Upper lobe of right lung (tissue), 1 donor: Measurements from ENCODE around the gene TANK. TPM values are rescaled to one million over a fixed set of nuclear protein-coding genes. Genes with fewer than 3 reads are reported as not detected.
A peak's percentile ranks its signal among the peaks of the same experiment; 100 is the strongest.
"Not testable (repeated sequence)": the region's sequence is repeated elsewhere in the genome, so short reads cannot be mapped to it uniquely, and the experiment has no call there.

ENCODE experiments used
- ATAC-seq: fragments of 200-7000 bp; cut with Tn5 transposase; one replicate; pipeline ENCODE4 v1.9.1; 2020; ENCODE audit warnings: mild to moderate bottlenecking, moderate library complexity
- DNase-seq: peaks from one replicate; pipeline ENCODE4 v3.0.0-alpha.2; 2020
- H3K27ac ChIP-seq: fragments of 200-600 bp; one replicate; pipeline ENCODE4 v1.8.0; 2022
- H3K27me3 ChIP-seq: fragments of 200-600 bp; one replicate; pipeline ENCODE4 v1.8.0; 2022; ENCODE audit warnings: mild to moderate bottlenecking
- H3K36me3 ChIP-seq: fragments of 200-600 bp; one replicate; pipeline ENCODE4 v1.8.0; 2022
- H3K4me1 ChIP-seq: fragments of 200-600 bp; one replicate; pipeline ENCODE4 v1.8.0; 2022
- H3K4me3 ChIP-seq: fragments of 200-600 bp; one replicate; pipeline ENCODE4 v1.8.0; 2022; ENCODE audit warnings: mild to moderate bottlenecking
- H3K9me3 ChIP-seq: fragments of 200-600 bp; one replicate; pipeline ENCODE4 v1.8.0; 2022
- CTCF ChIP-seq: fragments of 200-600 bp; IDR thresholded peaks from one replicate; pipeline ENCODE4 v1.8.0; 2022; ENCODE audit warnings: antibody characterized with exemption
- intact Hi-C: fragments of 100-400 bp; cut with DNase I; formaldehyde crosslinking; loops from one replicate; pipeline ENCODE4 v1.11.0; 2022
- total RNA-seq: library from RNA; stranded (reverse); fragmentation: NEBNext Ultra II Directional; extraction: Animal tissue kit (Norgen Biotek cat#: 25700); gene quantifications from one replicate; pipeline ENCODE4 v1.2.1, GENCODE V29; 2021
- donor health status: DM: no; HTN: yes; CAD: no; lungs with severe emphysema.

The TANK gene
- total RNA-seq, 1 donor from 2014 or later = 79.6 TPM

- DNase-seq (no peak), ATAC-seq (peak; percentile 90)
- intact Hi-C loops = no loop called here
- TF ChIP-seq CTCF = peak; percentile 57
- Histone ChIP-seq H3K4me1 (no peaks in the 10 kb centered on the region), H3K27me3 (peaks cover 13% of the 10 kb centered on the region), H3K27ac (no peak overlapping the region), H3K9me3 (no peaks in the 10 kb centered on the region), H3K4me3 (no peak overlapping the region), H3K36me3 (no peaks in the 10 kb centered on the region)
Observed at GRCh38 chr2:161250864-161251436, 90.7 kb downstream of the TANK start.

DNA sequence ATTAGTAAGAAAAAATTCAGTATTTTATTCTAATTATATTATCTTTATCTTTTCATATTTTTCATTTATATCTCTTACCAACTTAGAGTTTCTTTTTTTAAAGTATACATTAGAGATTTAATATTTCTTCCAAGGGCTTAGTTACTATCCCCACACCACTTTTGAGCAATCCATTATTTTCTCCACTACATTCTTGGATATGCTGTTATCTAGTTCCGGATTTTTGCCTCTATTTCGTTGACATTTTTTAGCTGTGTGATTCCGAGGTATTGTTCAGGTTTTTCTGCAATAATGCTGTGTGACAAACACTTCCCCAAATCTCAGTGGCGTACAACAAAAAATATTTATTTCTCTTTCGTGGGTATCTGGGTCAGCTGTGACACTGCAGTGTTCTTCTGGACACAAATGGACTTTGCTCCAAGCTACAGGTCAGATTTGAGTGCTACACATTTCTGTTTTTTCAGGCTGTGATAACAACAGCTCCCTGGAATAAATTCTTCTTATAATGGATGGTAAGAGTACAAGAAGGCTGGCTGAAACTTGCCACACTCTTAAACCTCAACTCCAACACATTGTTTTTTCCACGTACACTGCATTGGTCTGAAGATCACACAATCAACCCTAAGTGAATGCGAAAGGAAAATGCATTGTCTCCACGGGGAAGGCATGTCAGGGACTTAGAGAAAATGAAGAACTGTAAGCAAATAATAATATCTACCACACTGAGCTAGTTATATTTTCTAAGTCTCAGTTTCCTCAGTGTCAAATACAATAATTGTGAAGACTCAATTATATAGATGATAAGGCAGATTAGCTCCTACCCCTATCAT lies 97.1 kb downstream of the TANK start:
- Histone ChIP-seq H3K27ac (no peak overlapping the region), H3K9me3 (no peaks in the 10 kb centered on the region), H3K4me3 (no peak overlapping the region), H3K4me1 (no peaks in the 10 kb centered on the region), H3K27me3 (no peaks in the 10 kb centered on the region), H3K36me3 (no peaks in the 10 kb centered on the region)
- TF ChIP-seq CTCF = no peak
- intact Hi-C loops = no loop called here
- ATAC-seq (no peak), DNase-seq (no peak)

DNA sequence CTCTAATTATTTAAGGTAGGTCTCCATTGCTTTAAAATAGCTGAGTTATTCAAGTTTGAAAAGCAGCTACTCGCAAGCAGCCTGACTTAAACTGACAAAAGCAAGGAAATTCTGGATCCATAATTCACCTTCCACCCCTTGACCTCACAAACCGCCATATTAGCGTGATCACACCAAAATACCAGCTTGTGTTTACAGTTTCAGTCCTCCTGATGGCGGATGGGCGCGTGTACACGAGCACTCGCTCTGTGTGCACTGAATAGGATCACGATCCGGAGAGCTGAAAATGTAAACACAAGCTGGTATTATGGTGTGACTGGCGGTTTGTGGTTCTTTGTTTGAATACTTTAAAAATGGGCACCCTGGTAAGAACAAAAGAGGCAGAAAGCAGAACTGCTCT lies 105.6 kb downstream of the TANK start:
- intact Hi-C loops = no loop called here
- ATAC-seq = no peak

DNA sequence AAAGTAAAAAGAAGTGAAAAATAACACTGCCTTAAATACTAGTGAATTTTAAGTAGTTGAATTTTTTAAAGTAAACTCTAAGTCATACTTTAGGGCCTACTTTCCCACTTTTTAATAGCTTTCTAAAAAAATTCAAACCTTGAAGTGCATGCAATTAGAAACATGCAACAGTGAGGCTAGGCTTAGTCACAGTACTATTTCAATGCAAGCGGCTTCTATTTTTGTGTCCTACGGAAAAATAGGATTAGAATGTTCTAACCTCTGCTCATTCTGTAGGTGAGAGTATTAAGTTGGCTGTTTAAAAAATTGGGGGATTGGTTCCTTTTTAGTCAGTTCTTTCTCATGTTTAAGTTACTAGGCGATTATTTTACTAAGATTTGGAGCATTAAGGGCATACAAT lies 108.9 kb downstream of the TANK start:
- no peaks in the 10 kb centered on the region for H3K36me3 ChIP-seq
- DNase-seq (no peak), ATAC-seq (no peak)
- TF ChIP-seq CTCF = no peak
- H3K4me1 ChIP-seq = no peaks in the 10 kb centered on the region
- intact Hi-C loops = no loop called here
- no peaks in the 10 kb centered on the region for H3K9me3 ChIP-seq
- no peak overlapping the region for H3K27ac ChIP-seq
- no peak overlapping the region for H3K4me3 ChIP-seq
- no peaks in the 10 kb centered on the region for H3K27me3 ChIP-seq

More for the DNA sequence above, 105.6 kb downstream of the TANK start:
- DNase-seq = no peak
- no peaks in the 10 kb centered on the region for H3K9me3 ChIP-seq
- no peak overlapping the region for H3K4me3 ChIP-seq
- H3K27me3 ChIP-seq = no peaks in the 10 kb centered on the region
- H3K36me3 ChIP-seq = no peaks in the 10 kb centered on the region
- TF ChIP-seq CTCF = no peak
- no peaks in the 10 kb centered on the region for H3K4me1 ChIP-seq
- H3K27ac ChIP-seq = no peak overlapping the region

GRCh38 chr2:161273038-161273760 lies 113.0 kb downstream of the TANK start:
- Histone ChIP-seq H3K27me3 (no peaks in the 10 kb centered on the region), H3K4me1 (no peaks in the 10 kb centered on the region), H3K27ac (no peak overlapping the region), H3K36me3 (no peaks in the 10 kb centered on the region), H3K9me3 (no peaks in the 10 kb centered on the region), H3K4me3 (no peak overlapping the region)
- DNase-seq (no peak), ATAC-seq (peak; percentile 62)
- peak; percentile 81 for TF ChIP-seq CTCF
- intact Hi-C loops = no loop called here

GRCh38 chr2:161278564-161279229 lies 118.5 kb downstream of the TANK start:
- H3K36me3 ChIP-seq, H3K4me3 ChIP-seq, DNase-seq, H3K4me1 ChIP-seq, H3K9me3 ChIP-seq, H3K27ac ChIP-seq, intact Hi-C loops, ATAC-seq: not testable (repeated sequence)
- peaks cover 12% of the 10 kb centered on the region for H3K27me3 ChIP-seq

GRCh38 chr2:161279230-161279815 lies 119.1 kb downstream of the TANK start:
- H3K9me3 ChIP-seq, intact Hi-C loops, H3K4me3 ChIP-seq, ATAC-seq, DNase-seq, H3K27ac ChIP-seq, H3K36me3 ChIP-seq, H3K4me1 ChIP-seq: not testable (repeated sequence)
- H3K27me3 ChIP-seq = peaks cover 12% of the 10 kb centered on the region

GRCh38 chr2:161280906-161281323 lies 120.7 kb downstream of the TANK start:
- peaks cover 12% of the 10 kb centered on the region for H3K27me3 ChIP-seq
- H3K9me3 ChIP-seq, H3K4me1 ChIP-seq, H3K27ac ChIP-seq, ATAC-seq, H3K36me3 ChIP-seq, intact Hi-C loops, H3K4me3 ChIP-seq: not testable (repeated sequence)
- DNase-seq = peak; percentile 84
